GM12874 (cell line): ENCODE measurements around the gene DSEL.

ENCODE experiments used
- TF ChIP-seq, protein P1 (sequence below): IDR thresholded peaks from 2 replicates; pipeline ENCODE4 v1.5.1; 2011; ENCODE audit warnings: low read depth, mild to moderate bottlenecking, control low read depth, low read length, moderate library complexity; ENCODE audit not compliant: insufficient read depth

DSEL gene

DNA sequence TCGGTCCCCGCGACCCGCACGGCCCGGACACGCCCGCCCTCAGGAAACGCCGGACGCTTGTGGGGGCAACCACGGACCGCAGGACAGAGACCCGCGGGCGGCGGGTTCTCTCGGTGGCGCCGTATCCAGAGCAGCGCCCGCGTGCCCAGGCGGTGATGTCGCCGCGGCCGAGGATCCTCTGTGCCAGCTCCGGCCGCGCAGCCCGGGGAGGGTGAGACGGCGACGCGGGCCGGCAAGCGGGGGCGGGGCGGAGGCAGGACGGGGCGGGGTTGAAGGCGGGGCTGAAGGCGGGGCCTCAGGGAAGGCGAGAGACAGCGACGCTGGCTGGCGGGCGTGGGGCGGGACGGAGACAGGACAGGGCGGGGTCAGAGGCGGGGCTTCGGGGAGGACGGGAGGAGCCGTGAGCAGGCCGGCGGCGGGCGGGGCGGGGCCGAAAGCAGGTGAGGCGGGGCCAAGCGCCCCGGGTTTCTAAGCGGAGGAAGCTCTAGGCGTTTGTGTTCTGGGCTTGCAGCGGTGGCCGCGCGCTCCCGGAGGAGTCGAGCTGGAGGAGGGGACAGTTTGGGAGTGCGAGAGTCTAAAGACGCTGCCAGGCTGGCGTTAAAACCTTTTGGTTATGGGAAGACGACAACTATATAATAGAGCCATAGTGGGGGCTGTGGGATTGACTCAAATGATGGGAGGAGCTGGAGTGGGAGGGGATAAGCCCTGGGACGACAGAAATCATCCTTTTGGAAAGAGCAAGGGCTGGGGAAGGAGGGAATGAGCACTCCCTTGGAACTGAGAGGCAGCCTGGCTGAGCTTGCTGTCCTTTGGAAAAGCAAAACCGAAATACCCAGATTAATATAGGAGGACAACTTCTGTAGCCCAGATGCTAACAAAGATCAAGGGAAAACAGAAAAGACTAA lies at the start of gene DSEL:
Gene DSEL (minus strand): TSS at position 182 of the 905 bp plus-strand sequence. CDS start 2,112 bp downstream, outside the sequence.
- TF ChIP-seq, protein P1, sequence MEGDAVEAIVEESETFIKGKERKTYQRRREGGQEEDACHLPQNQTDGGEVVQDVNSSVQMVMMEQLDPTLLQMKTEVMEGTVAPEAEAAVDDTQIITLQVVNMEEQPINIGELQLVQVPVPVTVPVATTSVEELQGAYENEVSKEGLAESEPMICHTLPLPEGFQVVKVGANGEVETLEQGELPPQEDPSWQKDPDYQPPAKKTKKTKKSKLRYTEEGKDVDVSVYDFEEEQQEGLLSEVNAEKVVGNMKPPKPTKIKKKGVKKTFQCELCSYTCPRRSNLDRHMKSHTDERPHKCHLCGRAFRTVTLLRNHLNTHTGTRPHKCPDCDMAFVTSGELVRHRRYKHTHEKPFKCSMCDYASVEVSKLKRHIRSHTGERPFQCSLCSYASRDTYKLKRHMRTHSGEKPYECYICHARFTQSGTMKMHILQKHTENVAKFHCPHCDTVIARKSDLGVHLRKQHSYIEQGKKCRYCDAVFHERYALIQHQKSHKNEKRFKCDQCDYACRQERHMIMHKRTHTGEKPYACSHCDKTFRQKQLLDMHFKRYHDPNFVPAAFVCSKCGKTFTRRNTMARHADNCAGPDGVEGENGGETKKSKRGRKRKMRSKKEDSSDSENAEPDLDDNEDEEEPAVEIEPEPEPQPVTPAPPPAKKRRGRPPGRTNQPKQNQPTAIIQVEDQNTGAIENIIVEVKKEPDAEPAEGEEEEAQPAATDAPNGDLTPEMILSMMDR, result no peak

DNA sequence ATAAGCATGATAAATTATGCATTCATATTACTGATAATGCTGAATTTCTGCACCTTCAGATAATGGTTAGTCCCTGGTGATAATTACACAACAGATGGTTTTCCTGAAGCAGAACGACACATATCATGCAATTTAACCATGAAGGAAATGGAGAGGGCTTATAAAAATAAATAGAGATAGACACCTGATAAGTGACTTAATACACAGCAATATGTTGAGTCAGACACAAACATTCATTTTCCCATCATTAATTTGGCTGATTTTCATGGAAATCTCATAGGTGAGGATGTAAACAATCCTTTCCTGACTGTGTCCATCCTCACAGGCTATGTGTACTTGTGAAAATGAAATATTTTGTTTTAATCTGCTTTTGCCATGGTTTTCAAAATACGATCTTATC lies 36.9 kb upstream of the DSEL start:
- TF ChIP-seq, protein P1, result no peak

DNA sequence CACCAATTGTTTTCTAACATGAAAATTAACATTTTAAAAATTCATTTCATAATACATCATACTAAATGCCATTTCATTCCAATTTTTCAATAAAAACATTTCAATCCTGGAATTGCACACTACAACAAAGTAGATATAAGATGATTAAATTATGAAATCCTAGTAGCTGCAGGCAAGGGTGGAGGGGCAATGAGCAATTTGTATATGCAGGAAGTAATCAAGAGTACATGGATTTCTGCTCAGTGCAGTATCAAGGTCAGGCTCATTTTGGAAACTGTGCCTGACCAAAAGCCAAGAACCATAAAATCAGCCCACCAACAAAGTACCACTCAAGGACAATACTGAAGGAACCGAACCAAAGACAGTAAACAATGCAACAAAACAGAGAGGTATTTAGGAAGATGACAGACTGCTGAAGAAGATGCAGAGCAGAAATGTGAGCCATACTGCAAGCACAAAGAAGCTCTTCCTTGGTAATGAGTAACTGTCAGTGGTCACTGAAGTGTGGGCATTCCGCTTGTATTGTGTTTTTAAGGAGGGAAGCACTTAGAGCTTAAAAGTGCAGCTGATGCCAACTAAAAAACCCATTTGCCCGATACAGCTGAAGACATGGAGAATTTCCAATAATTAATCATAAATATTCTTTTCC lies 34.5 kb upstream of the DSEL start:
- TF ChIP-seq, protein P1, result no peak

DNA sequence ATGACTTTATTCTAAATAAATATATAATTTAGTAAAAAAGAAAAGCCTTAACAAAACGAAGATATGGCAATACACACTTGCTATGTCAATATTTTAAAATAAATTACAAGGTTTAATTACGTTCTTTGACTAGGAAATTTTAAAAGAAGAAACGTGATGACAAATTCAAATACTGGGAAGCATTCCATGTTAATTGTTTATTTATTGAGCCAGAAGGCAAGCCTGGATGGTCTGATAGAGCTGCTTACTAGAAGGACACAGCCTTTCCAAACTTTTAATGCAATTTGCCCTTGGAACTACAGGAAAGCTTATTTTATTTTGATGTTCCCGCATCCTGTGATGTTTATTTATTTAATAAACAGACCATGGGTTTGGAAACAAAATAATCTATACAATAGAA lies 33.4 kb upstream of the DSEL start:
- TF ChIP-seq, protein P1, result no peak

DNA sequence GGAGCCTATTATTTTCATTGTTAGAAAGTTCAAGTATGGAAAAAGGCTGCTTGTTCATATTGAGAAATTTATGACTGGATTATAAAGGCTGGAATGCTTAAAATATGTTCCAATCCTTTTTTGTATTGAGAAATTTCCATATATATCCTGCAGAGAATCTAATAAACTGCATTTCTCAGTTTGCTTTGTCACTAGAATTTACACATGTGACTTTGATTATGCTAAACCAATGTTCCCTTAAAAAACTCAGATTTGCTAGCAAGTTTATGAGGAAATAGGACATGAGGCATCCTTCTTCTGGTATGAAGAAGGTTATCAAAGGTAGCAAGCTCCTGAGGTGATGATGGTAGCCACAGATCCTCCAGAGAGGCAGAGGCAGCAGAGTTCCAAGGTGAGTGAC lies 29.2 kb upstream of the DSEL start:
- TF ChIP-seq, protein P1, result no peak

DNA sequence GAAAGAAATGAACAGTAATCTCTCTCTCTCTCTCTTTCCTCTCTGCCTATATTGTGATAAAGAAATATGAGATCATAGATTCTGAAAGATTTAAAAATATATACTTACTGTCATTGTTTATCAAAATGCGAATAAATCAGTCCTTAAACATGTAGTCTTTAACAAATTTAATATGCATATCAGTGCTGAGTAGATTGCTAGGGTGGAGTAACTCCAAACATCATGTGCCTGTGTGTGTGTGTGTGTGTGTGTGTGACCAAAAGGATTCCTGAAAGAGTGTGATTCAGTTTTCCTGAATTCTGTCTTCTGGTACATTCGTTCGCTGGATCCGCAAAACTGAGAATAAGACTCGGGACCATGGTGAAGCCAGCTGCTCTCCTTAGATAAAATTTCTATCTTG lies 24.0 kb upstream of the DSEL start:
- TF ChIP-seq, protein P1, result no peak

DNA sequence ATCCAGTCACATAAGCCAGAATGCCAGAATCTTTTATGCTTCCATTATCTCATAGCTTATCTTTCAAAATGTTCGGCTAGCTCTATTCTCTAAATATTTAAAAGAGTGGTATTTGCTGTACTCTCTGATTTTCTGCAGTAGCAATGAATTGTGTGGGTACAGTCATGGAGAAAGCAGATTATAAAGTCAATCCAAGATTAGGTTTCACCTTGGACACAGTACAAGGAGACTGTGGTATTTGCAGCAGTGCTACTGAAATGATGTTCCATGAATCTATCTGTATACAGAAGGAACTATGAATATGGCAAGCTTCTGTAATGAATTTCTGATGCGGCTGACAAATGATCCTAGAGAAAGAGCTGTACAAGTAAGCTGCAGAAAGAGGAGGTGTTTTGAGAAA lies 15.4 kb upstream of the DSEL start:
- TF ChIP-seq, protein P1, result no peak
